ENCODE data around the gene MED4.
A peak's percentile ranks its signal among the peaks of the same experiment; 100 is the strongest.

MED4 gene

GRCh38 chr13:48094781-48095502 is at the start of gene MED4:
Gene MED4 (minus strand): TSS chr13:48095104. CDS start chr13:48095078, 26 bp downstream.
- peak; percentile 98 for TF ChIP-seq CTCF (IDR thresholded peaks at IDR 0.05; ENCODE audit: extremely low read depth, missing control alignments)

GRCh38 chr13:48144413-48145035 is 49.6 kb upstream of the MED4 start:
- no peak for DNase-seq (ENCODE audit: low spot score)
- TF ChIP-seq CTCF (IDR thresholded peaks at IDR 0.05; ENCODE audit: extremely low read depth, missing control alignments) = no peak

More at GRCh38 chr13:48094781-48095502, at the start of gene MED4:
- DNase-seq (ENCODE audit: low spot score) = peak; percentile 95

GRCh38 chr13:48142436-48142835 is 47.5 kb upstream of the MED4 start:
- DNase-seq (ENCODE audit: low spot score) = no peak
- no peak for TF ChIP-seq CTCF (IDR thresholded peaks at IDR 0.05; ENCODE audit: extremely low read depth, missing control alignments)

- DNase-seq (ENCODE audit: low spot score) = no peak
- TF ChIP-seq CTCF (IDR thresholded peaks at IDR 0.05; ENCODE audit: extremely low read depth, missing control alignments) = no peak
Observed at GRCh38 chr13:48138270-48138669, 43.4 kb upstream of the MED4 start.

GRCh38 chr13:48132961-48133360 is 38.1 kb upstream of the MED4 start:
- TF ChIP-seq CTCF (IDR thresholded peaks at IDR 0.05; ENCODE audit: extremely low read depth, missing control alignments) = no peak
- no peak for DNase-seq (ENCODE audit: low spot score)

GRCh38 chr13:48131533-48131932 is 36.6 kb upstream of the MED4 start:
- no peak for DNase-seq (ENCODE audit: low spot score)
- no peak for TF ChIP-seq CTCF (IDR thresholded peaks at IDR 0.05; ENCODE audit: extremely low read depth, missing control alignments)
